Fibroblast of villous mesenchyme (primary cell): Measurements from ENCODE around the gene ACTR1A. TPM values are rescaled to one million over a fixed set of nuclear protein-coding genes. Genes with fewer than 3 reads are reported as not detected.
A peak's percentile ranks its signal among the peaks of the same experiment; 100 is the strongest.
"Not testable (repeated sequence)": the region's sequence is repeated elsewhere in the genome, so short reads cannot be mapped to it uniquely, and the experiment has no call there.

Source experiments
- DNase-seq: peaks from one replicate; pipeline ENCODE4 v3.0.0-alpha.2; 2010; ENCODE audit warnings: low read depth
- H3K4me3 ChIP-seq: 2 replicates; pipeline ENCODE4 v1.5.1; 2011; ENCODE audit warnings: low read depth, mild to moderate bottlenecking, low read length
- CTCF ChIP-seq: IDR thresholded peaks from 2 replicates; pipeline ENCODE4 v1.5.1; 2012; ENCODE audit warnings: low read depth, mild to moderate bottlenecking, low read length; ENCODE audit not compliant: insufficient read depth
- total RNA-seq: library from RNA; depleted of rRNA; stranded (reverse); fragments of >200 nt; gene quantifications from 2 replicates; pipeline ENCODE4 v1.2.3, GENCODE V29; 2012

Gene ACTR1A
- total RNA-seq, 1 donor: 130 TPM

GRCh38 chr10:102457591-102458150 is 44.8 kb downstream of the ACTR1A start:
- no peak overlapping the region for H3K4me3 ChIP-seq
- TF ChIP-seq CTCF: no peak
- no peak for DNase-seq

- no peak overlapping the region for H3K4me3 ChIP-seq
- no peak for TF ChIP-seq CTCF
- peak; percentile 98 for DNase-seq
These were observed 46.5 kb downstream of the ACTR1A start for GRCh38 chr10:102455893-102456471.

DNA sequence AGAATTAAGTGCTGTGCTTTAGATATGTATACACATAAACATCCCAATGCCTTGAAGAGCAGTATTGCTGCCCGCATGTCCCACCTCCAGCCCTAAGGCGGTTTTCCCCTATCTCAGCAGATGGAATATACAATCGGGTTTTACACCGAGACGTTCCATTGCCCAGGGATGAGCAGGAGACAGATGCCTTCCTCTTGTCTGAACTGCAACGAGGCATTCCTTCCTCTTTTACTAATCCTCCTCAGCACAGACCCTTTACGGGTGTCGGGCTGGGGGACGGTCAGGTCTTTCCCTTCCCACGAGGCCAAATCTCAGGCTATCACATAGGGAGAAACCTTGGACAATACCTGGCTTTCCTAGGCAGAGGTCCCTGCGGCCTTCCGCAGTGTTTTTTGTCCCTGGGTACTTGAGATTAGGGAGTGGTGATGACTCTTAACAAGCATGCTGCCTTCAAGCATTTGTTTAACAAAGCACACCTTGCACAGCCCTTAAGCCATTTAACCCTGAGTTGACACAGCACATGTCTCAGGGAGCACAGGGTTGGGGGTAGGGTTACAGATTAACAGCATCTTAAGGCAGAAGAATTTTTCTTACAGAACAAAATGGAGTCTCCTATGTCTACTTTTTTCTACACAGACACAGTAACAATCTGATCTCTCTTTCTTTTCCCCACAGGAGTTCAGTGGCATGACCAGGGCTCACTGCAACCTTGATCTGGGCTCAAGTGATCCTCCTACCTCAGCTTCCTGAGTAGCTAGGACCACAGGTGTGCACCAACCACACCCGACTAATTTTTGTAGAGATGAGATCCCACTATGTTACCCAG is 47.6 kb downstream of the ACTR1A start:
- not testable (repeated sequence) for DNase-seq, H3K4me3 ChIP-seq

DNA sequence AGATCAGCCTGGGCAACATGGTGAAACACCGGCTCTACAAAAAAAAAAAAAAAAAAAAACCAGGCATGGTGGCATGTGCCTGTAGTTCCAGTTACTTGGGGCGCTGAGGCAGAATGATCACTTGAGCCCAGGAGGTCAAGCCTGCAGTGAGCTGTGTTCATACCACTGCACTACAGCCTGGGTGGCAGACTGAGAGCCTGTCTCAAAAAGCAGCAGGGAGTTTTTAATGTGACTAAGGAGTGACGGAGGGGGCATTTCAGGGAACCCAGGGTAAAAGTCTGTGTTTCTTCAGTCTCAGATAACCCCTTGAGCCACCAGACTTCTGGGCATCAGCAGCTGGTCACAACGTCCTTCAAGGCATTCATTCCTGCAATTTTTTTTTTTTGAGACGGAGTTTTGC is 49.0 kb downstream of the ACTR1A start:
- DNase-seq: peak; percentile 59
- no peak overlapping the region for H3K4me3 ChIP-seq
- TF ChIP-seq CTCF: no peak

DNA sequence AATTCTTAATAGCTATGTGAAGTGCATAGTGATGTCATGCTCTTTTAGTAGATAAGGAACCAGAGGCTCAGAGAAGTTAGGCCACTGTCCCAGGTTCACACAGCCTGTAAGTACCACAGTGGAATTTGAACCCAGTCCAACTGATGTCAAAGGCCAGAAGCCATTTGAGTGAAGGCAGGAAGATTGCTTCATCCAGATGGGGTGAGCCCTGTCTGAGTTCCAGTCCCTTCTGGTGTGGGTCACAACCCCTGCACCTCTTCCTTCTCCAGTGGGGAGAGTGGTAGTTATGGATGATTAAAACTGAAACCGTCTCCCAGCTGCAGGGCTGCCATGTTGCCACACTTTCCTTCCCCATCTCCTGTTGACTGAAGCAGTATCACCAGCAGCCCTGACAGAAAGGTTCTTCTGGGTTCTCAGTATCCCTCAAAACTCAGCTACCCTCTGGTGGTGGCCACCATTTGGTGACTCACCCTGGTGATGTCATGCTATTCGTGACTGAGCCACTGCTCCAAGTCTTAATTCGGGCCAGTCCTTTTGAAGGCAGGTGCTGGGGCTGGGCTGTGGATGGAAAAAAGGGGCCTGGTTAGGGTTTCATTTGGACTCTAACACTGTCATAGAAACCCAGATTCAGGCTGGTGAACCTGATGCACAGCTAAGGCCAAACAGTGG is 49.7 kb downstream of the ACTR1A start:
- H3K4me3 ChIP-seq: no peak overlapping the region
- peak; percentile 63 for DNase-seq
- TF ChIP-seq CTCF: no peak

- H3K4me3 ChIP-seq: peak within 1 kb of the TSS; percentile 73
- DNase-seq: no peak
- no peak for TF ChIP-seq CTCF
These were observed 51.2 kb downstream of the ACTR1A start, which contains the start of gene C10orf95 for GRCh38 chr10:102451105-102451969. C10orf95 (minus strand) TSS chr10:102451543; CDS start chr10:102451093, 450 bp downstream.
